Activated T-cell treated with anti-CD3 and anti-CD28 coated beads for 4 hours (primary cell): ENCODE results near the gene DEK.
"Not testable (repeated sequence)": the region's sequence is repeated elsewhere in the genome, so short reads cannot be mapped to it uniquely, and the experiment has no call there.

Experiments
- DNase-seq: peaks from one replicate; pipeline ENCODE4 v3.0.0-alpha.2; 2020

The DEK gene, protein sequence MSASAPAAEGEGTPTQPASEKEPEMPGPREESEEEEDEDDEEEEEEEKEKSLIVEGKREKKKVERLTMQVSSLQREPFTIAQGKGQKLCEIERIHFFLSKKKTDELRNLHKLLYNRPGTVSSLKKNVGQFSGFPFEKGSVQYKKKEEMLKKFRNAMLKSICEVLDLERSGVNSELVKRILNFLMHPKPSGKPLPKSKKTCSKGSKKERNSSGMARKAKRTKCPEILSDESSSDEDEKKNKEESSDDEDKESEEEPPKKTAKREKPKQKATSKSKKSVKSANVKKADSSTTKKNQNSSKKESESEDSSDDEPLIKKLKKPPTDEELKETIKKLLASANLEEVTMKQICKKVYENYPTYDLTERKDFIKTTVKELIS

DNA sequence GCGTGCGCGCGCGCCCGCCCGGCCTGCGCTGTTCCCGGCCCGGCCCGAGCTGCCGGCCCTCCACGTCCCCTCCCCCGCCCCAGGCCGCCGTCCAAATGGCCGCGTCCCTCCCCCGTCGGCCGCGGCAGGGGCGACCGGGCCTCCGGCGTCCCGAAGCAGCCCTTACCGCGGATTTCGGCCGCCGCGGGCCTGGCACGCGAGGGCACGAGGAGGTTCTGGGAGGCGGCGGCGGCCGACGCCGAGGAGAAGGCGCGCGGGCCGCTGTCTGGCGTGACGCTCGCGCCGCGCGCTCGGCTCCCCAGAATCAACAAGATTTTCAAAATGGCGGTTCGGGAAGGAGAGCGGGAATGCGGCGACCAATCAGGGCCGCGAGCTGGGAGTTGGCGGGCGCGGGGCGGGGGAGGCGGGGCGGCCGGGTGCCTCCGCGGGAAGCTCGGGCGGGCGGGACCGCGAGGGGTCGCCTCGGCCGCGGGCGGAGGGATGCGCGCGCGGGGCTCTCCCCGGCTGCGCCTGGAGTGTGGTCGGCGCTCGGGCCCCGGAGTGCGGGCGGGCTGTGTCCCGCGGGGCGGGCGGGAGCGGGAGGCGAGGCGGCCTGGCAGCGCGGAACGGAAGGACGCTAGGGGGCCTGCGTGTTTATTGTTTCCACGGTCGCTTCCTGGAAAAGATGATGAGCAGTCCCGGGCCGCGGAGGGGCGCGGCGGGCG is at the start of gene DEK:
DEK (minus strand) TSS at position 312 of the 704 bp plus-strand sequence. CDS start 543 bp downstream, outside the sequence.
- DNase-seq = peak; percentile 80

DNA sequence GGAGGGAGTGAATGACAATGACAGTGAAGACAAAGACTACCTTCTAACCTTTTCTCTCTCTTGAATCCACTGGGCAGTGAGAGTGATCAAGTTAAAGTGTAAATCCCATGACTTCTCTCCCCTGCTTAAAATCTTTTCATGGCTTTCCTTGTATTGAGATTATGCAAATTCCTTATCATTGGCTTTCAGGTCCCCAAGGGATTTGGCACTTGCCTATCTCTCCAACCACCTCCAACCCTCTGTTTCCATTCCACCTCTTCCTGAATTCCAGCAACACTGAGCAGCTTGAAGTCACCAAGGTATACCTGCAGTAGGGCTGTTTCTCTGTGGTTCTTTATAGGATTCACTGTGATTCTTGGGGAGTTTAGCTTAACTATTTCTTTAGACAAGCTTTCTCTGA is 48.0 kb upstream of the DEK start:
- DNase-seq = no peak

DNA sequence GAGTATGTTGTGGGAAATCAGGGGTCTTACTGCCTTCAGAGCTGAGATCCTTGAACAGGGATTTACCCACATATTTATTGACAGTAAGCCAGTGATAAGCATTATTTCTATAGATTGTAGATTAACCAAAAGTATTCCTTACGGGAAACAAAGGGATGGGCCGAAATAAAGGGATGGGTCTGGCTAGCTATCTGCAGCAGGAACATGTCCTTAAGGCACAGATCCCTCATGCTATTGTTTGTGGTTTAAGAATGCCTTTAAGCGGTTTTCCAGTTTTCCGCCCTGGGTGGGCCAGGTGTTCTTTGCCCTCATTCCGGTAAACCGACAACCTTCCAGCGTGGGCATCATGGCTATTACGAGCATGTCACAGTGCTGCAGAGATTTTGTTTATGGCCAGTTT is 45.7 kb upstream of the DEK start:
- DNase-seq = not testable (repeated sequence)

DNA sequence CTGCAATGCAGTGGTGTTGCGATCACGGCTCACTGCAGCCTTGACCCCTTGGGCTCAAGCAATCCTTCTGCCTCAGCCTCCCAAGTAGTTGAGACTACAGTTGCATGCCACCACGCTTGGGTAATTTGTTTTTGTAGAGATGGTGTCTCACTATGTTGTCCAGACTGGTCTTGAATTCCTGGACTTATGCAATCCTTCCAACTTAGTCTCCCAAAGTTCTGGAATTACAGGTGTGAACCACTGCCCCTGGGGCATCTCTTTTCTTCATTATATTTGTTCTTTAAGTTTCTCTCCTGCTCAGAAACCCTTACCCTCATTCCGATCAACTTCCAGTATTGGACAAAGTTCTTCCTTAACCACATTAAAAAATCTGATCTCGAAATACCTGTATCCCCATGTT is 44.7 kb upstream of the DEK start:
- DNase-seq = no peak

DNA sequence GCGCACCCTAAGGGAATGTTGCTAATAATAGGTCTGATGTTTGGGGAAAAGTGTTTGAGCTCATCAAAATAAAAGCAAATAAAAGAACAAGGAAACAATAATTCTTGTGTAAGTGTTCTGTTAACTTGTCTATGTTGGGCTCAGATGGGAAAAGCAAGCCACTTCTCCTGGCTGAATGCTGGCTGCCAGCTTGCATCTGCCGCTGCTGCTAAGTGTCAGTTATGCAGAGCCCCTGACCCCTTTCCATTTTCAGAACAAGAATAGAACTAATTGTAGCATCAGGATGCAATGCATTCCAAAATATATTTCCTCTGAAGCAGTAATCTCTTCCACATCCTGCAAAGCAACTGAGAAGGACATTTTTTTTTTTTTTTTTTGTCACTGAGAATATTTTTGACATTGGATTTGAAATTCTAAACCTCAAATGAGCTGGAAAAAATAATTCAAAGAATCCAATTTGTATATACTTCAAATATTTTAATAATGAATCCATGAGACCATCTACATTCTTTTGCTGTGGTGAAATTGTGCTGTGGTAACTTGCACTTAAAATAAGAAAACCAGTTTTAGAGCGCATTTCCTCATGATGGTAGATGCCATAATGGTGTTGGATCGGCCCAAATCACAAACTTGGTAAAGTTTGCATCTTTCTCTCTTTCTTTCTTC is 43.9 kb upstream of the DEK start:
- DNase-seq = no peak

DNA sequence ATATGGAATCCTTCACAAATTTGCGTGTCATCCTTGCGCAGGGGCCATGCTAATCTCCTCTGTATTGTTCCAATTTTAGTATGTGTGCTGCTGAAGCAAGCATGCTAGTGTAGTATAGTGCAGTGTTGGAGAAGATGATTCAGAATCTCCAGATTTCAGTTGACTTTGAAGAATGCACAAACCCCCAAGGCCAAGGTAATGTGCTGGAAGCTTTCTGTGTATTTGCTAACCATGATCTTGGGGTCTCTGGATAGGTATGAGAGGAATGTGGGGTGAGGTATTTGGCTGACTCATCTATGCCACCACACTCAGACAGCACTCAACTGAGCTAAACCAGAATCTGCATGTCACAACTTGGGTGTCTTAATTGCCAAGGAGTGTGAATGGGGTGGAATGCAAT is 42.6 kb upstream of the DEK start:
- DNase-seq = no peak

DNA sequence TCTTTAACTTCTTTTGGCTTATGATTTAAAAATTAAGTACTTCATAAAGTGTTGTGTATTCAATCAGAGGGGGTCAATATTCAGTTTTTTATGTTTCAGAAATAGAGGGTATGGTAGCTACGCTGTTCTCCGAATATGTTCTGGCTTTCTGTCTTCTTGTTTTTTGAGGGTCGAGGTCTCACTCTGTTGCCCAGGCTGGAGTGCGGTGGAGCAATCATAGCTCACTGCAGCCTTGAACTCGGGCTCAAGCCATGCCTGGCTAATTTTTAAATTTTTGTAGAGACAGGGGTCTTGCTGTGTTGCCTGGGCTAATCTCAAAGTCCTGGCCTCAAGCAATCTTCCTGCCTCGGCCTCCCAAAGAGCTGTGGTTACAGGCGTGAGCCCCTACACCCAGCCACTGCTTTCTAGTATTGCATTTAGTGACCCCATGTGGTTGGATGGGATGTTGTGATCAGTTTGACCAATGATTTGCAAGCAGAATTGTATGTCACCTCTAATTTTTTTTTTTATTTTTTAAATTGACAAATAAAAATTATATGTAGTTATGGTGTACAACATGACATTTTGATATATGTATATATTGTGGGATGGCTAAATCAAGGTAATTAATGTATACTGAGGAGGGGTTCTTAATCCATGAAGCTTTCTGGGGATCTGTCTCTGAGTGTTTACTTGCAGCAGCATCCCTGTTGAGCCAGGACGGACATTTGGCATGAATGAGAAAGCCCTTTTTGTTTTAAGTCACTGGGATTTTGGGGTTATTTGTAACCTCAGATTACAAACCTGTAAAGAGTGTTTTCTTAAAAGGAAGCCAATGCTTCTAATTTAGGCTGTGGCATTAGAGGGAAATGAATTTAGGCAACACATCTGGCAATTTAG is 38.5 kb upstream of the DEK start:
- DNase-seq = no peak

DNA sequence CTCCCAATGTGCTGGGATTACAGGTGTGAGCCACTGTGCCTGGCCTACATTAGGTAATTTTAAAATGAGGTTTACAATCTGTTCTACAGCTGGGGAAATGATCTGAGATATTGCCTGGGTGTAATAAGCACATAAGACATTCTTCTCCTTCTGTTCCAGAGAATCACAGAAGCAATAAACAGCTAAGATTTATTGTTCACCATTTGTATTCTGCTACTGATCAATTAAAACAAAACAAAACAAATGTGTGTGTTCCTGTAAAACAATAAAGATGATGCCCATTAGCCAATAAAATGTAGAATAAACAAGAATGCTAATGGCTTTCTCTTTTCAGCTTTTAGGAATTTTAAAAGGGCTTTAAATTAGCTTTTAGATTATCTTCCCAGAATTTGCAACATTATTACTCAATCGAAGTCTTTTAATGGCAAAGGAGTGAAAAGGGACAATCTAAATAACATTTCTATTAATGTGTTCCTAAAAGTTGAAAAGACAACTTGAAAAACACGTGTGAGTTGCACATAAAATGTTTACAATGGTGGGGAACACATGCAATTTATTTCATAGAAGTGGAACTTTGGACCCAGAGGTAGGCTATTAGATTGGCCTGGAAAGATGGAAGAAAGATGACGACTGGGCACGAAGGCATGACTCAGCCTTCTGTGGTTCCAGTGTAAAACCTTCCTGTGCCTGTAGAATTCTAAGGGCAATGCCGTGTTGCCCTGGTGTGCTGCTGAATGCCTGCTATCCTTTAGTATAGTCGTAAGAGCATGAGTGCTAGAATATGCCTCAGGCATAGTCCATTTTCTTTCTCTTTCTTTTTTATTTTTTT is 29.0 kb upstream of the DEK start:
- no peak for DNase-seq

DNA sequence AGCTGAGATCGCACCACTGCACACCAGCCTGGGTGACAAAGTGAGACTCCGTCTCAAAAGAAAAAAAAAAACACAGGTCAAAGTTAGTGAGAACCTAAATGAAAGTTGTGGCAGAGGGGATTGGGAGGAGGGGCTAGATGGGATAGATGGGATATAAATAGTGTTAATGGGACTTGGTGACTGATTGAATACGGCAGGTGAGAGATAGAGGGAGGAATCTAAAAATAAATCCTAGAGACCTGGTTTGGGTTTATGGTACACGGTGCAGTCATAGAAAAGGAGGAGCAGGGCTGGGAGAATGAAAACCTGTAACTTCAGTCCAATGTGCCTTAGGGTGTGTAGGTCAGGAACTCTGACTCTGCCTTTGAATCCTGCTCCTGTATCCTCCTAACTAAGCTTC is 25.0 kb upstream of the DEK start:
- DNase-seq = no peak

DNA sequence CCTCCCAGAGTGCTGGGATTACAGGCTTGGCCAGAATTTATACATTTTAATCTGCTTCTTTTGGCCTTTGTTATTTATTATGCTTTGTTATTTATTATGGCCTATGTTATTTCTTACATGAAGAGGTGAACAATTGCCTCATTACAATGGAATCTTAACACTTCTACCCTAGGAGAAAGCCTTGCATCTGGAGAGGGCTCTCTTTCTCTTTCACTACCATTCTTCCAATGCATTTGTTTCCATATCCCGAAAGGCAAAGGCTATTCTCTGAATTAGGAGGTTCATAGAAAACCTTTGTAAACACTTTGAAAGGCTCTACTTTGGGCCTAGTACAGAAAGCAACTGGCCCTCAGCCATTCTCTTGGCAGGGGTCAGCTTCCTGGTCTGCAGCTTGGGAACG is 19.9 kb upstream of the DEK start:
- no peak for DNase-seq

DNA sequence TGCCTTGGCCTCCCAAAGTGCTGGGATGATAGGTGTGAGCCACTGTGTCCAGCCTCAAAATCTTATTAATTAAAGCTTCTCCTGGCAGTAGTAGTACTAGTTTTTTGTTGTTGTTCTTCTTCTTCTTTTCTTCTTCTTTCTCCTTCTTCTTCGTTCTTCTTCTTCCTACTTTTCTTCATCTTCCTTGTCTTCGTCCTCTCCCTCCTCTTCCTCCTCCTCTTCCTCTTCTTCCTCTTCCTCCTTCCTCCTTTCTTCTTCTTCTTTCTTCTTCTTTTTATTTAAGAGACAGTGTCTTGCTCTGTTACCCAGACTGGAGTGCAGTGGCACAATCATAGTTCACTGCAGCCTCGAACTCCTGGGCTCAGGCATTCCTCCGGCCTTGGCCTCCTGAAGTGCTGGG is 17.2 kb upstream of the DEK start:
- no peak for DNase-seq

DNA sequence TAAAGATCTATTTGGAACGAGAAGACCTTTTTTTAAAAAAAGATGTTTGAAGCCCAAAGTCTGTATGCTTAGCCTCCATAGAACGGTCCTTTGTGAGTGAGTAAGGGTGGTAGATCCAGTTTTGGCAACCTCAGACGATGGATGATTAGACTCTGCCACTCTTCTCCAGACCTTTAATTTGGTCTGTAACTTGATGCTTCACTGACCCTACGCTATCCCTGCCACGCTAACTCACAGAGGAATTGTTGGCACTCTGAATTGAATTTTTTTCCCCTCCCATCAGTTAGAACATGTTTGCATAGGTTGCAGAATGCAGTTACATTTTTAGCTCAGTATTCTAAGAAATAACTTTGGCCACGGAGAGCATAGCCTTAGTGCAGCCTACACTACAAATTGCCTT is 15.8 kb upstream of the DEK start:
- DNase-seq = no peak

DNA sequence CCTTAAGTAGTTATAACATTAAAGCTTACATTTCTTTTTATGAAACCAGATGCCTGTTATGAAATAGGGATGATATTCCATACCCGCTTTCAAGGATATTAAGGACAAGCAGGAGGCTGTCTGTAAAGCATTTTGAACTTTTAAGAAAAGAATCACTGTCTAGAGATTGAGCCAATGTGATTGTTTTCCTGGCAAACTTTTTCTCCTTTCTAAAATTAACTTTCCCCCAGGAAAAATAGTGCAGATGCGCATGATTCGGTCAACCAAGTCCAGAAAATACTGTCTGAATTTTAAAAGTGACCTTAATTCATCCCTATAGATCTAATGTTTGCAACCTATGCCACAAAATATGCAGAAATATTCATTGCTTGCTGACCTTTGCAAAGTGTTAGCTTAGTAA is 15.1 kb upstream of the DEK start:
- DNase-seq = no peak

DNA sequence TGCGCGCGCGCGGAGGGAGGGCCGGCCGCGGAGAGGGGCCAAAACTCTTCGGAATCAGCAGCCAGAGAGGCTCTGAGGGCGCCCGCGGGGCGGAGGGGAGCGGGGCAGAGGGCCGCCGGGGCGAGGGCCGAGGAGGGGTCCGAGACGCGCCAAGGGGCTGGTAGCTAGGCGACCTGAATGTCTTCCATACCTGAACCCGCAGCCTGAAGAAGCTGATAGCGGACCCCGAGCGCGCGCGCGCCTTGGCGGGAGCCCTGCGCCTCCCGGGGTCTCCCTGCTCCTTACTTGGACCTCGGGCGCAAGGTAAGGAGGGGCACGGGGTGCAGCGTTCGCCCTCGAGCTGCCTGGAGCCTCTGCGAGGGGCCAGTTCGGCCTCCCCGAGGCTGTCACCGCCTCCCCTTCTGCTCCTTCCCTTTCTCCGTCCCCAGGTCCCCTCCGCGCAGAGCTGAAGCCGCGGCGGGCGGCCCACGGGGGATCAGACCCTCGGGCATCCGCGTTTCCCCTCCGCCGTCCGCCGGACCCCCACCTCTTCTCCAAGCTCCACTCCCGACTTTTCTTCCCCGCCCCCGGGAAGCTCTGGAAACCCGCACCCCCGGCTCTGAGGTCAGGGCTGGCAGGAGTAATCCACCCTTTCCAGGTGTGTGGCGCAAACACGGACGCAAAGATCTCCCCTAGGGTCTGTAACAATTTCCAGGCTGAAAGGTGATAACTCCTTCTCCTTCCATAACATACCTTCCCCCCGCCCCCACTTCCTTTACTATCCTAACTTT is 13.1 kb upstream of the DEK start:
- DNase-seq = no peak

DNA sequence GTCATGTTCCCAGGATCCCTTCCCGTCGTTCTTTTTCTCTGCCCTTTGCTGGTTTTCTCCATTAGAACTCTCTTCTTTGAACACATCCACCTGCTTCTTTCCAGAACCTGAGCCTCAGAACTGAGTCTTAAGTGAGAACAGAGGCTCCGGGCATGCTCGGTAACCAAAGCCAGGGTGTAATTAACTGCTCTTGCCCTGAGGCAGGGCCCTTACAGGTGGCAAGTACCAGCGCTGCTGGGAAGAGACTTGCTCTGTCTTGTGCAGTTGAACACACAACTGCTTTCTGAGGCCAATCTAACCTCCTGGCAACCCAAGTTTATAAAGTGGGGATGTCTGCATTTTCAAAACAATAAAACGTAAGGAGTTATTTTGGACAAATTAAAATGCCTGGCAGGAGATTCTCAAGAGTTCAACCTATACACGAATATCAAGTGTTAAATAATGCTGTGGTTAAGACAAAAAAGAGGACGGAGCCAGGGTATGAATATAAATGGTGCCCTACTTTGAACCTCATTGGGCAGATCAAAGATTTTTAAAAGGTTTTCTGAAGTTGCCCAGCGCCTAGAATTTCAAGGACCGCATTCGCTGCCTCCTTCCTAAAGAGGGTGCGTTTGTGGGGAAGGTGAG is 12.4 kb upstream of the DEK start:
- no peak for DNase-seq

DNA sequence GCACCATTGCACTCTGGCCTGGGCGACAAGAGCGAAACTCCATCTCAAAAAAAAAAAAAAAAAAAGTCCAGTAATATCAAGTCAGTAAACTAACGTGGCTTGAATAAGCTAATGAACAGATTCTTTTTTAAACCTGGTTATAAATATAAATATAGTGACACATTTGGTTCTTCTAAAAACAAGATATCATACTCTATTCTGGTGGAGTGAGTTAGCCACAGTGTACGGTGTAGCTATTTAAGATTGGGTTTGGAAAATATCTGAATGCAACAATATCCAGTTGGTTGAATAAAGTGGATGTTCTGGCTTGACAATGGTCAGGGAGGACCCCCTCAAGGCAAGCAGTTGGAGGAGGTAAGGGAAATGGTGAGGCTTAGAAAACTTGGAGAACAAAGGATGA is 5.9 kb upstream of the DEK start:
- no peak for DNase-seq

DNA sequence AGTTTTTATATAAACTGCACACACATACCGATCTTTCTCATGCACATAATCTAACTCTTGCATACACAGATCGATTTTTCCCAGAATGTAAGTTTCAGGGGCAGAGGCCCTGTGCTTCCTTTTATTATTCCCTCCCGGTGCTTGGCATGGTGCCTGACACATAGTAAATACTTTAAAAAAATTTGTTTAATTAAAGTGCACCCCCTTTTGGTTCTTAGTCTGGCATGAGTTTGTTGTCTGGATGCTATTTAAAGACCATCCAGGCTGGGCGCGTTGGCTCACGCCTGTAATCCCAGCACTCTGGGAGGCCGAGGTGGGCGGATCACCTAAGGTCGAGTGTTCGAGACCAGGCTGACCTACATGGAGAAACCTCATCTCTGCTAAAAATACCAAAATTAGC is 5.4 kb upstream of the DEK start:
- DNase-seq = no peak

DNA sequence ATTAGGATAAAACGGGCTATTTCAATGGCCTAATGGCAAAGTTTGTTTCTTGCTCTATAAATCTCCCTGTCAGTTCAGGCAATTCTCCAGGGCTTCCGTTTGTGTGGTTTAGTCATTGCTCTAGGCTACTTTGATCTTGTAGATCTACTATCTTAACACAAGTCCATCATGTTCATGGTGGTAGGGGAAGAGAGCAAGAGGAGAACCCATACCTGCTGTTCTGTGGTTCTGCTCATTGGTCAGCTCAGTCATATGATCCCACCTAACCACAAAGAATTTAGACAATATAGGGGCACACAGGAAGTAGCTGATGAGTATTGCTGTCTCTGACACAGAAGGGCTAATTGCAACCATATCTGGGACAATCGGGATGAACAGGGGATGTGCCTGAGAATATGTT is 4.9 kb upstream of the DEK start:
- DNase-seq = no peak

DNA sequence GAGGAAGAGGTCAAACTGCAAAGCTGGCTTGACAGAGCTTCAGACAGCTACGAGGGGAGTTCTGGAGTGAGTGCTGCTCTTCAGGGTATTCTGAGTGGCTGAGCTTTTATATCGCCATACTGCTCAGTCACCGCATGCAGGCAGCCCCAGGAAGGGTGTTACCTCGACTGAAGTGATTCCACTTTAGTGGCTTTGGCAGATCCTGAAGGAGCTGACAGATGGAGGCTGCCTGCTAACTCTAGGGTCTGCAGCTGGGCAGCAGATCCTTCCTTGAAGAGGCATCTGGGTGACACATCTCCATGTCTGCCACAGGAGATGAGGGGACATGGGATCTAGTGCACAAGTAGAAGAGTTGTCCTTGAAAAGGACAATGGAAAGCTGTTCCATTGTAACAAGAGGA is 3.7 kb upstream of the DEK start:
- no peak for DNase-seq

DNA sequence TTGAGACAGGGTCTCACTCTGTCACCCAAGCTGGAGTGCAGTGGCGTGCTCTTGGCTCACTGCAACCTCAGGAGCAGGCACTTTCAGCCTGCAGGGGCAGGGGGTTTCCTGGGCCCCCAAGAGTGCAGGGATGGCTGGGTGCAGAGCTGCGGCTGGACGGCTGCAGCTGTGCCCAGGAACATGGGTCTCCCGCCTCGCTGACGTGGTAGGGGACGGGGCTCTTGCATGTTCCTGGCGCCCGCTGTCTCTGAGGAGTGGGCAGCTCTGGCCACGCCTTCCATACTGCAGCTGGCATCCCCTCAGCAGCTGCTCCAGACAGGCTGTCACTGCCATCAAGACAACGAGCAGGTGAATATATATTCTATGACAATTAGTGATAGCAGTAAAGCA is 2.2 kb upstream of the DEK start:
- no peak for DNase-seq
